ENCODE data around the gene SH3TC1.

The SH3TC1 gene

GRCh38 chr4:8230033-8230432, 30.9 kb downstream of the SH3TC1 start:
- TF ChIP-seq CTCF (IDR thresholded peaks at IDR 0.05; ENCODE audit: insufficient read depth, low read depth, low read length, missing control alignments): no peak
- no peak for DNase-seq (ENCODE audit: low read depth)
- no peak overlapping the region for H3K4me3 ChIP-seq (ENCODE audit: low read length)

- H3K4me3 ChIP-seq (ENCODE audit: low read length): no peak overlapping the region
Observed at GRCh38 chr4:8230891-8231290, 31.8 kb downstream of the SH3TC1 start.

GRCh38 chr4:8231551-8232049, 32.5 kb downstream of the SH3TC1 start:
- no peak for DNase-seq (ENCODE audit: low read depth)
- no peak overlapping the region for H3K4me3 ChIP-seq (ENCODE audit: low read length)
- no peak for TF ChIP-seq CTCF (IDR thresholded peaks at IDR 0.05; ENCODE audit: insufficient read depth, low read depth, low read length, missing control alignments)

More at GRCh38 chr4:8230891-8231290, 31.8 kb downstream of the SH3TC1 start:
- DNase-seq (ENCODE audit: low read depth): no peak
- no peak for TF ChIP-seq CTCF (IDR thresholded peaks at IDR 0.05; ENCODE audit: insufficient read depth, low read depth, low read length, missing control alignments)

DNA sequence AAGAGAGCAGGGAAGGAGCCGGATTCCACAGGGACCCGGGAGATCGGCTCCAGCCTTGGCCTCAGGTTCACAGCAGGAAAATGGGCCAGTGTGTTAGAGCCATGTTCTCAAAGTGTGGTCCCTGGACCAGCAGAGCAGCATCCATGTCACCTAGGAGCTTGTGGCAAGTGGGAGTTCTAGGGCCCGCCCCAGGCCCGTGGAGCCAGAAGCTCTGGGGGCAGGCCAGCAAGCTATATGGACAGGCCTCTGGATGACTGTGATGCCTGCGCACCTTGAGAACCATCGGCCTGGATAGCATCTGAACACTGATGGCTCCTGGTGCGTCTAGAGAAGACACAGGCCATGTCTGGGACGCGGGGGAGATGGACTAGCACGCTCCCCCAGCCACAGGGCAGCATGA, 33.7 kb downstream of the SH3TC1 start:
- TF ChIP-seq CTCF (IDR thresholded peaks at IDR 0.05; ENCODE audit: insufficient read depth, low read depth, low read length, missing control alignments): no peak
- H3K4me3 ChIP-seq (ENCODE audit: low read length): no peak overlapping the region
- no peak for DNase-seq (ENCODE audit: low read depth)

DNA sequence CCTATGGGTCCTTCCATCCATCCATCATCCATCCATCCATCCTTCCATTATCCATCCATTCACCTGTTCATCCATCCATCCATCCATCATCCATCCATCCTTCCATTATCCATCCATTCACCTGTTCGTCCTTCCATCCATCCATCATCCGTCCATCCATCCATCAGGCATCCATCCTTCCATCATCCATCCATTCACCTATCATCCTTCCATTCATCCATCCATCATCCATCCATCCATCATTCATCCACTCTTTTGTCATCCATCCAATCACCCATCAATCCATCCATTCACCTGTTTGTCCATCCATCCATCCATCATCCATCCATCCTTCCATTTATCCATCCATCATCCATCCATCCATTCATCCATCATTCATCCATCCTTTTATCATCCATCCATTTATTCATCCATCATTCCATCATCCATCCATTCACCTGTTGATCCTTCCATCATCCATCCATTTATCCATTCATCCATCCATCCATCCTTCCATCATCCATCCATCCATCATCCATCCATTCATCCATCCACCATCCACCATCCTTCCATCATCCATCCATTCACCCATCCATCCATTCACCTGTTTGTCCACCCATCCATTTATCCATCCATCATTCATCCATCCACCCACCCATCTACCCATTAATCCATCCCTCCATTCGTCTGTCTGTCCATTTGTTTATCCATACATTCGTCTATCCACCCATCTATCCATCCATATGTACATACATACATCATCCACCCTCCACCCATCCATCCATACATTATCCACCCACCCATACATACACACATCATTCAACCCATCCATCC, 34.8 kb downstream of the SH3TC1 start:
- TF ChIP-seq CTCF (IDR thresholded peaks at IDR 0.05; ENCODE audit: insufficient read depth, low read depth, low read length, missing control alignments): no peak
- DNase-seq (ENCODE audit: low read depth): no peak
- H3K4me3 ChIP-seq (ENCODE audit: low read length): no peak overlapping the region

- no peak for TF ChIP-seq CTCF (IDR thresholded peaks at IDR 0.05; ENCODE audit: insufficient read depth, low read depth, low read length, missing control alignments)
- DNase-seq (ENCODE audit: low read depth): no peak
- no peak overlapping the region for H3K4me3 ChIP-seq (ENCODE audit: low read length)
Observed at GRCh38 chr4:8234715-8235114, 35.6 kb downstream of the SH3TC1 start.

DNA sequence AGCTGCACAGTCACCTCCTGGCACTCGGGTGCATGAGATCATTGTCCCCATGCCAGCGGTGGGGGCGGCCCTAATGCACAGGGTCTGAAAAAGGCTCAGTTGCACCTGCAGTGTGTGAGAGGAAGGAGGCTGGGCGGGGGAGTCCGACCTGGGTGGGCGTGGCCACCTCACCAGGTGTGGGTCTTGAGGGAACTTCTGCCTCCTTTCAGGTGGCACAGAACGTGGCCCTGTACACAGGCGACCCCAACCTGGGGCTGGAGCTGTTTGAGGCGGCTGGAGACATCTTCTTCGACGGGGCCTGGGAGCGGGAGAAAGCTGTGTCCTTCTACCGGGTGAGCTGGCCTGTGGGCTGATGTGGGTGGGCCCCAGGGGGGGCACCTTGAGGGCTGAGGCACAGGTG, 36.1 kb downstream of the SH3TC1 start:
- no peak for TF ChIP-seq CTCF (IDR thresholded peaks at IDR 0.05; ENCODE audit: insufficient read depth, low read depth, low read length, missing control alignments)
- no peak for DNase-seq (ENCODE audit: low read depth)
- H3K4me3 ChIP-seq (ENCODE audit: low read length): no peak overlapping the region

Measured in epithelial cell of esophagus (primary cell).